H7 (cell line): ENCODE measurements around the gene APBB2. TPM values are rescaled to one million over a fixed set of nuclear protein-coding genes. Genes with fewer than 3 reads are reported as not detected.

ENCODE experiments used
- DNase-seq: peaks from one replicate; pipeline ENCODE4 v3.0.0; 2012
- H3K27me3 ChIP-seq: 2 replicates; pipeline ENCODE4 v1.6.0; 2011; ENCODE audit warnings: mild to moderate bottlenecking, low read length; ENCODE audit not compliant: control insufficient read depth, insufficient read depth
- H3K36me3 ChIP-seq: replicated peaks from 2 replicates; pipeline ENCODE4 v1.5.1; 2011; ENCODE audit warnings: low read length; ENCODE audit not compliant: control insufficient read depth, insufficient read depth
- H3K4me3 ChIP-seq: 2 replicates; pipeline ENCODE4 v1.5.1; 2011; ENCODE audit warnings: low read depth, mild to moderate bottlenecking, control low read depth, low read length, moderate library complexity; ENCODE audit not compliant: insufficient read depth
- total RNA-seq: library from RNA; depleted of rRNA; stranded (reverse); fragments of >200 nt; shearing (Covaris generic); gene quantifications from 2 replicates; pipeline ENCODE4 v1.2.3, GENCODE V29; 2014

APBB2 gene
- total RNA-seq, 1 experiment from 2014 or later, result 33.4 TPM

- no peaks in the 10 kb centered on the region for H3K36me3 ChIP-seq
- H3K4me3 ChIP-seq, result no peak overlapping the region
- no peaks in the 10 kb centered on the region for H3K27me3 ChIP-seq
- no peak for DNase-seq
These were observed 24.7 kb downstream of the APBB2 start for GRCh38 chr4:41189666-41190065.

GRCh38 chr4:41189076-41189475 is 25.3 kb downstream of the APBB2 start:
- DNase-seq, result no peak
- no peaks in the 10 kb centered on the region for H3K36me3 ChIP-seq
- no peak overlapping the region for H3K4me3 ChIP-seq
- H3K27me3 ChIP-seq, result no peaks in the 10 kb centered on the region

- no peak for DNase-seq
- H3K27me3 ChIP-seq, result no peaks in the 10 kb centered on the region
- no peak overlapping the region for H3K4me3 ChIP-seq
- no peaks in the 10 kb centered on the region for H3K36me3 ChIP-seq
These were observed 28.4 kb downstream of the APBB2 start for GRCh38 chr4:41185614-41186592.

- no peak overlapping the region for H3K4me3 ChIP-seq
- H3K36me3 ChIP-seq, result no peaks in the 10 kb centered on the region
- no peaks in the 10 kb centered on the region for H3K27me3 ChIP-seq
- DNase-seq, result no peak
These were observed 30.3 kb downstream of the APBB2 start for GRCh38 chr4:41184009-41184408.

- no peak for DNase-seq
- Histone ChIP-seq H3K4me3 (no peak overlapping the region), H3K27me3 (no peaks in the 10 kb centered on the region), H3K36me3 (no peaks in the 10 kb centered on the region)
These were observed 31.3 kb downstream of the APBB2 start for GRCh38 chr4:41183021-41183553.

- no peak overlapping the region for H3K4me3 ChIP-seq
- H3K27me3 ChIP-seq, result no peaks in the 10 kb centered on the region
- no peak for DNase-seq
- no peaks in the 10 kb centered on the region for H3K36me3 ChIP-seq
These were observed 33.3 kb downstream of the APBB2 start for GRCh38 chr4:41181037-41181436.

GRCh38 chr4:41179498-41180195 is 34.7 kb downstream of the APBB2 start:
- DNase-seq, result no peak
- Histone ChIP-seq H3K27me3 (no peaks in the 10 kb centered on the region), H3K4me3 (no peak overlapping the region), H3K36me3 (no peaks in the 10 kb centered on the region)

GRCh38 chr4:41178372-41179370 is 35.7 kb downstream of the APBB2 start:
- Histone ChIP-seq H3K27me3 (no peaks in the 10 kb centered on the region), H3K4me3 (no peak overlapping the region), H3K36me3 (no peaks in the 10 kb centered on the region)
- no peak for DNase-seq

GRCh38 chr4:41177016-41177415 is 37.3 kb downstream of the APBB2 start:
- H3K27me3 ChIP-seq, result no peaks in the 10 kb centered on the region
- no peak for DNase-seq
- H3K4me3 ChIP-seq, result no peak overlapping the region
- H3K36me3 ChIP-seq, result no peaks in the 10 kb centered on the region

- H3K27me3 ChIP-seq, result no peaks in the 10 kb centered on the region
- DNase-seq, result no peak
- H3K36me3 ChIP-seq, result no peaks in the 10 kb centered on the region
- no peak overlapping the region for H3K4me3 ChIP-seq
These were observed 38.0 kb downstream of the APBB2 start for GRCh38 chr4:41176340-41176739.

GRCh38 chr4:41175794-41176193 is 38.5 kb downstream of the APBB2 start:
- H3K4me3 ChIP-seq, result no peak overlapping the region
- DNase-seq, result no peak
- no peaks in the 10 kb centered on the region for H3K27me3 ChIP-seq

GRCh38 chr4:41174444-41174843 is 39.9 kb downstream of the APBB2 start:
- DNase-seq, result no peak
- H3K27me3 ChIP-seq, result no peaks in the 10 kb centered on the region

More at GRCh38 chr4:41175794-41176193, 38.5 kb downstream of the APBB2 start:
- H3K36me3 ChIP-seq, result no peaks in the 10 kb centered on the region

GRCh38 chr4:41172786-41173185 is 41.6 kb downstream of the APBB2 start:
- no peak for DNase-seq
- H3K27me3 ChIP-seq, result no peaks in the 10 kb centered on the region
- H3K36me3 ChIP-seq, result no peaks in the 10 kb centered on the region
- no peak overlapping the region for H3K4me3 ChIP-seq

More at GRCh38 chr4:41174444-41174843, 39.9 kb downstream of the APBB2 start:
- H3K4me3 ChIP-seq, result no peak overlapping the region
- no peaks in the 10 kb centered on the region for H3K36me3 ChIP-seq
